NCI-H2171 (cell line): Measurements from ENCODE around the gene ITFG2.
"Not testable (repeated sequence)": the region's sequence is repeated elsewhere in the genome, so short reads cannot be mapped to it uniquely, and the experiment has no call there.

Experiments
- DNase-seq: peaks from one replicate; lab custom pipeline; 2025; lab: John Stamatoyannopoulos, UW

Gene ITFG2

DNA sequence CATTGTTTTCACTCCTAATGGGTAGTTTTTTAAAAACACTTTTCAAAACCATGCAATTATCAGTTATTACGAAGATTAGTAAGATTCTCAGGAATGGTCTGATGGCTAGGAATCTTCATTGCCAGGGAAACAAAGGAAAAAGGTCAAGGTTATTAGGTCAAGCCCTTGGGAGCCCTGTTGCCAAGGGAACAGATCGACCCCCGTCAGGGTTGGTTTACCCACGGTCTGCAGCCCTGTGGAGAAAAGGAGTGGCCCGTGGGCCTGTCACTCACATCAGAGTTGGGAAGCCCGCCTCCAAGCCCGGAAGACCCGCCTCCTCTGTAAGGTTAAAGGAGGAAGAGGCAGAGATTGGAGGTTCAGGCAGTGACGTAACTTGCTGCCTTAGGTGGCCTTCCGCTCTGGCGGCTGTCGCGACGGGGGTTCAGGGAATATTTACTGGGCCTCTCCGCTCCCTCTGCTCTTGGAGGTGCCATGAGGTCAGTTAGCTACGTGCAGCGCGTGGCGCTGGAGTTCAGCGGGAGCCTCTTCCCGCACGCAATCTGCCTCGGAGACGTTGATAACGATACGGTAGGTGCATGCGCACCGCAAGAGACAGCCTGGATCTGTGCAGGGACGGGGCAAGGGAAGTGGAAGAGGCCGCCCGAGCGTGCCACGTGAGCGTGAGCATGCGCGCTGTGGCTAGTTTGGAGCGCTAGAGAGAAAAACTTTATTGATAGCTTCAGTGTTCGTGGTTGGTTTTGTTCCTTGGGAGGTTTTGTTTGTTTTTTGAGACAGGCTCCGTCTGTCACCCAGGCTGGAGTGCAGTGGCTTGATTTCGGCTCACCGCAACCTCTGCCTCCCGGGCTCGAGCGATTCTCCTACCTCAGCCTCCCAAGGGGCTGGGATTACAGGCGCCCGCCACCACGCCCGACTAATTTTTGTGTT, at the start of gene ITFG2:
TSS of gene ITFG2 (plus strand) at position 379 of the 924 bp plus-strand sequence. CDS start at position 472, 93 bp downstream.
- peak; percentile 99 for DNase-seq

- no peak for DNase-seq
Observed at GRCh38 chr12:2764398-2764797, 48.1 kb upstream of the ITFG2 start.

- DNase-seq = no peak
Observed at GRCh38 chr12:2765052-2765451, 47.4 kb upstream of the ITFG2 start.

DNA sequence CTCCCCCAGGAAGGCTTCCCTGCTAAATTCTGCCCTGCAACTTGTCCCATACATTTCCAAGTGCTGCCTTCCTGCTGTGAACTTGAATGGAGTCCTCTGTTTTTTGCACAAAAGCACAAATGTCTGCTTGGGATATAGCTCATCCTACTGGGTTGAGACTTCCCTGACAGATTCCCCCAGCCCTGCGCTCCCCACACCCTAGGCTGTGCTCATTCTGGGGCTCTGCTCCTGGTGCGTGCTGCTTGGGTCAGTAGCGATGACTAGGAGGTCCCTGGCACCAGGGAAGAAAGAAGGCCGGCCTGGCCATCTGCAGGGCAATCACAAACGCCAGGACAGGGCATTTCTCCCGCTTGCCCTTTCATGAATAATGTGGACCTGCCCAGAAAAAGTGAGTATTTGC, 46.9 kb upstream of the ITFG2 start:
- DNase-seq = no peak

- no peak for DNase-seq
Observed at GRCh38 chr12:2768224-2768961, 44.1 kb upstream of the ITFG2 start.

DNA sequence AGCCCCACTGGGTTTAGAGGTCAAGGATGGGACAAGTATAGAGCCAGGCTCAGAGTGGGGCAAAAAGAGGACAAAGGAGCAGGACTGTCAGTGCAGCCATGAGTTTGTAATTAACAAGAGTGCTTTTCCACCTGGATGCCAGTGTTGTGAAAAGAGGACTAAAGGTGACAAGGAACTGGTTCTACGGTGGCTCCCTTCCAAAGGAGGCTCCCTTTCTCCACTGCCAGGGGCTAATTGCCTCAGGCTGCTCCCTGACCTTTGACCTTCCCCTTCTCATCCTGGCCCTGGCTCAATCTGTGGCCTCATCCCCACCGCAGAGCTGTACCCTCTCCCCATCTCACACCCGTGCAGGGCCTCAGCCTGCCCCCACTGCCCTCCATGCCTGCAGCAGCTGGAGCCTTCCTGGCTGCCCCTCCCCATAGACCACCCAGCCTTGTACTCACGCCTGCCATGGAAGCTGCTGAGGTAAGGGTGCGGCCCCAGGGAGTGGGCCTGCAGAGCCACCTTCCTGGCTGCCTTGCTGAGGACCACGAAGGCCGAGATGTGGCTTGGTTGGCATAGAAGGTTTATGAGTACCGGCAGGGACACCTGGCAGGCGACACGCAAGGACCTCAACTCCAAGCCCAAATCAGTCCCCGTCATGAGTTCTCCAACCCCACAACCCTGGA, 42.5 kb upstream of the ITFG2 start:
- no peak for DNase-seq

DNA sequence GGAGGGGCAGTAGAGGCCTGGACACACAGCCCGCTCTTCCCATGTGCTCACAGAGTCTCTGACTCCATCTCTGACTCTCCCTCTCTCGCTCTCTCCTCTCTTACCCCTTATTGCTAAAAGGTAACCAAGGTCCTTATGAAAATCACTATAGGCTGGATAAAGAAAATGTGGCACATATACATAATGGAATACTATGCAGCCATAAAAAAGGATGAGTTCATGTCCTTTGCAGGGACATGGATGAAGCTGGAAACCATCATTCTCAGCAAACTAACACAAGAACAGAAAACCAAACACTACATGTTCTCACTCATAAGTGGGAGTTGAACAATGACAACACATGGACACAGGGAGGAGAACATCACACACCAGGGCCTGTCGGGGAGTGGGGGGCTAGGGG, 41.9 kb upstream of the ITFG2 start:
- not testable (repeated sequence) for DNase-seq

GRCh38 chr12:2772370-2772769, 40.1 kb upstream of the ITFG2 start:
- no peak for DNase-seq

GRCh38 chr12:2773199-2773875, 39.1 kb upstream of the ITFG2 start:
- no peak for DNase-seq

GRCh38 chr12:2775431-2775830, 37.0 kb upstream of the ITFG2 start:
- DNase-seq = no peak

DNA sequence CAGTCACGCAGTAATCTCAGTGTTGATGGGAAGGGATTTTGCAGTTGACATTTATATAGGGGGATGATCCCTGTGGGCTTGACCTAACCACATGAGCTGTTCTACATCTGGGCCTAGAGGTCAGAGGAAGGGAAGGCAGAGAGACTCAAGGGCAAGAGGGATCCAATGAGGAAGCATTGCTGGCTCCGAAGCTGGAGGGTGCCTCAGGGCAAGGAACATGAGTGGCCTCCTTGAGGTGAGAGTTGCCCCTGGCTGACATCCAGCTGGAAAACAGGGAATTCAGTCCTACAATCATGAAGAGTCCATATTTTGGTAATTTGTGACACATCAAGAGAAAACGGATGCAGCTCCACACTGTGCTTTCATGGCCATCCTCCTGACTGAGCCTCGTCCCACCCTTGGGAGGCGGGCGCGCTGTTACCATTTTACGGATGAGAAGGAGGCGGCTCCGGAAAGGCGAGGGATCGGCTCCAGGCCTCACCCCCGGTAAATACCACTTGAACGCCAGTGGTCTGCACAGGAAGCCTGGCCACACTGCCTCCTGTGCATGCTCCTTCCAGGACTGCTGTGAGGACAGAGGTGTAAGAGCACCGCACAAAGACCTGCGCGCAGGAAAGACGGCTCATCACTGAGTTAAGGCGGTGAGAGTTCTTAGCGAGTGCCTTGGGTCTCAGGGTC, 36.2 kb upstream of the ITFG2 start:
- DNase-seq = no peak

DNA sequence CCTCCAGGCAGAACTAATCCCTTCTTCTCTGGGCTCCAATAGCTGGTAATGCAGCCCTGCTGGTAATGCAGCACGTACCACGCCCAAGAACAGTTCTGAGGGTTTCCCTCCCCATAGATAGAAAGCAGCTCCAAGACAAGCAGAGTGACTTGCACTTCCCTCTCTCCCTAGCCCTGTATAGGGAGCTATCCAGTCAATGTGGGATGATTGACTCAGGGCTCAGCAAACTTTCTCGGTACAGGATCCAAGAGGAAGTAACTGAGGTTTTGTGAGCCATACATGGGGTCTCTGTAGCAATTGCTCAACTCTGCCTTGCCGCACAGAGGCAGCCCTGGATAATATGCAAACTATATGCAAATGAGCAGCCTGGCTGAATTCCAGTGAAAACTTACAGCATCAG, 33.2 kb upstream of the ITFG2 start:
- DNase-seq = no peak

DNA sequence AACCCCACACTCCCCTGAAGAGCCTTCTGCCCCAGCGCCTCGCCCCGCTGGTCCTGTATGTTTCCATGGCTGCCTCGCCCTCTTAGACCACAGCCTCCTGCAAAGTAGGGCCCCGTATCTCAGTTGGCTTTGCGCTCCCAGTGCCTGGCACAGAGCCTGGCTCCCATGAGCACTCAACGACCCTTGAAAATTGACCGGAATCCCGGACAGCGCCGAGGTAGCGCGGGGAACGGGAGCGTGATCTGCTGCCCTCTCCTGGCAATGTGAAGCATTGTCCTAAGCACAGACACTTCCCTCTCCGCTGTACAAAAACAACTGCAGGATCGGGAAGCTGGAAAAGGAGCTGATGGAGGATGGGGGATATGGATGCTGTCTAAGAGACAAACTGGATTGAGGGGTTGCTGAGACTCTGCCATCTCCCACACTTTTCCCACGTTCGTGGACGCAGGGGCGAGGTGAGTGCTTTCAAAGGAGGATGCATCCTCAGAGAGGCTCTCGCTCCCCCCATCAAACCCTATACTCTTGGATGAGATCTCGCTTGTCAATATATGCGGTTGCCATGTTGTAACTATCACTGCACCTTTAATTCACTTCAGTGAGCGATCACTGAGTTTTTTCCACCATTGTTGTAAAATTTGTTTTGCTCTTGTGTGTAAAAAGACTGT, 28.4 kb upstream of the ITFG2 start:
- DNase-seq = peak; percentile 74

GRCh38 chr12:2785017-2785416, 27.5 kb upstream of the ITFG2 start:
- DNase-seq = no peak

GRCh38 chr12:2791089-2791488, 21.4 kb upstream of the ITFG2 start:
- no peak for DNase-seq

GRCh38 chr12:2792671-2793500, 19.6 kb upstream of the ITFG2 start:
- no peak for DNase-seq

GRCh38 chr12:2793561-2793960, 18.9 kb upstream of the ITFG2 start:
- DNase-seq = no peak

- no peak for DNase-seq
Observed at GRCh38 chr12:2794191-2794735, 18.2 kb upstream of the ITFG2 start.

- DNase-seq = peak; percentile 87
Observed at GRCh38 chr12:2794736-2795289, 17.7 kb upstream of the ITFG2 start, which contains the start of gene FKBP4. Gene FKBP4 (plus strand): TSS chr12:2794970. CDS start chr12:2795140, 170 bp downstream.
